ENCODE data around the gene GJA10.

The GJA10 gene

GRCh38 chr6:89942601-89943000, 48.3 kb downstream of the GJA10 start:
- no peak for DNase-seq
- no peak overlapping the region for H3K4me3 ChIP-seq (ENCODE audit: insufficient read depth, low read depth, low read length, poor library complexity, severe bottlenecking)
- H3K27ac ChIP-seq (ENCODE audit: insufficient read depth, low read length, poor library complexity, severe bottlenecking), result no peak overlapping the region

GRCh38 chr6:89944181-89944755, 50.0 kb downstream of the GJA10 start:
- Histone ChIP-seq H3K4me1 (ENCODE audit: control insufficient read depth, insufficient read depth, low read length, poor library complexity, severe bottlenecking) (no peaks in the 10 kb centered on the region), H3K27ac (ENCODE audit: insufficient read depth, low read length, poor library complexity, severe bottlenecking) (no peak overlapping the region), H3K27me3 (replicated peaks; ENCODE audit: control insufficient read depth, insufficient read depth, low read length, poor library complexity, severe bottlenecking) (no peaks in the 10 kb centered on the region), H3K4me3 (ENCODE audit: insufficient read depth, low read depth, low read length, poor library complexity, severe bottlenecking) (no peak overlapping the region), H3K9me3 (ENCODE audit: control insufficient read depth, low read length) (no peaks in the 10 kb centered on the region), H3K36me3 (ENCODE audit: control insufficient read depth, insufficient read depth, low read length) (peaks cover 12% of the 10 kb centered on the region)
- DNase-seq, result no peak

More at GRCh38 chr6:89942601-89943000, 48.3 kb downstream of the GJA10 start:
- Histone ChIP-seq H3K4me1 (ENCODE audit: control insufficient read depth, insufficient read depth, low read length, poor library complexity, severe bottlenecking) (no peaks in the 10 kb centered on the region), H3K27me3 (replicated peaks; ENCODE audit: control insufficient read depth, insufficient read depth, low read length, poor library complexity, severe bottlenecking) (no peaks in the 10 kb centered on the region), H3K9me3 (ENCODE audit: control insufficient read depth, low read length) (no peaks in the 10 kb centered on the region), H3K36me3 (ENCODE audit: control insufficient read depth, insufficient read depth, low read length) (peaks cover 8% of the 10 kb centered on the region)

- H3K9me3 ChIP-seq (ENCODE audit: control insufficient read depth, low read length), result no peaks in the 10 kb centered on the region
- H3K4me3 ChIP-seq (ENCODE audit: insufficient read depth, low read depth, low read length, poor library complexity, severe bottlenecking), result no peak overlapping the region
- no peaks in the 10 kb centered on the region for H3K4me1 ChIP-seq (ENCODE audit: control insufficient read depth, insufficient read depth, low read length, poor library complexity, severe bottlenecking)
- peaks cover 19% of the 10 kb centered on the region for H3K36me3 ChIP-seq (ENCODE audit: control insufficient read depth, insufficient read depth, low read length)
- no peak for DNase-seq
- H3K27ac ChIP-seq (ENCODE audit: insufficient read depth, low read length, poor library complexity, severe bottlenecking), result no peak overlapping the region
- no peaks in the 10 kb centered on the region for H3K27me3 ChIP-seq (replicated peaks; ENCODE audit: control insufficient read depth, insufficient read depth, low read length, poor library complexity, severe bottlenecking)
These were observed 50.6 kb downstream of the GJA10 start for GRCh38 chr6:89944826-89945407.

All from effector memory CD4-positive, alpha-beta T cell (primary cell).